ENCODE results near the gene CLSTN2.

CLSTN2 gene

GRCh38 chr3:140303875-140304274, 368.9 kb downstream of the CLSTN2 start:
- no peaks in the 10 kb centered on the region for H3K4me1 ChIP-seq (ENCODE audit: control insufficient read depth, insufficient read depth, low read length, poor library complexity, severe bottlenecking)
- H3K27me3 ChIP-seq (replicated peaks; ENCODE audit: control insufficient read depth, insufficient read depth, low read length, poor library complexity, severe bottlenecking): no peaks in the 10 kb centered on the region
- no peaks in the 10 kb centered on the region for H3K9me3 ChIP-seq (ENCODE audit: control insufficient read depth, low read length)

GRCh38 chr3:140308535-140308934, 373.6 kb downstream of the CLSTN2 start:
- no peaks in the 10 kb centered on the region for H3K27me3 ChIP-seq (replicated peaks; ENCODE audit: control insufficient read depth, insufficient read depth, low read length, poor library complexity, severe bottlenecking)
- H3K9me3 ChIP-seq (ENCODE audit: control insufficient read depth, low read length): no peaks in the 10 kb centered on the region
- no peak for DNase-seq
- no peaks in the 10 kb centered on the region for H3K36me3 ChIP-seq (ENCODE audit: control insufficient read depth, insufficient read depth, low read length)
- H3K27ac ChIP-seq (ENCODE audit: insufficient read depth, low read length, poor library complexity, severe bottlenecking): no peak overlapping the region
- no peaks in the 10 kb centered on the region for H3K4me1 ChIP-seq (ENCODE audit: control insufficient read depth, insufficient read depth, low read length, poor library complexity, severe bottlenecking)
- no peak overlapping the region for H3K4me3 ChIP-seq (ENCODE audit: insufficient read depth, low read depth, low read length, poor library complexity, severe bottlenecking)

More at GRCh38 chr3:140303875-140304274, 368.9 kb downstream of the CLSTN2 start:
- no peak for DNase-seq
- H3K36me3 ChIP-seq (ENCODE audit: control insufficient read depth, insufficient read depth, low read length): no peaks in the 10 kb centered on the region
- H3K4me3 ChIP-seq (ENCODE audit: insufficient read depth, low read depth, low read length, poor library complexity, severe bottlenecking): no peak overlapping the region
- H3K27ac ChIP-seq (ENCODE audit: insufficient read depth, low read length, poor library complexity, severe bottlenecking): no peak overlapping the region

GRCh38 chr3:140311428-140311827, 376.4 kb downstream of the CLSTN2 start:
- Histone ChIP-seq H3K9me3 (ENCODE audit: control insufficient read depth, low read length) (no peaks in the 10 kb centered on the region), H3K27ac (ENCODE audit: insufficient read depth, low read length, poor library complexity, severe bottlenecking) (no peak overlapping the region), H3K36me3 (ENCODE audit: control insufficient read depth, insufficient read depth, low read length) (no peaks in the 10 kb centered on the region), H3K27me3 (replicated peaks; ENCODE audit: control insufficient read depth, insufficient read depth, low read length, poor library complexity, severe bottlenecking) (peaks cover 5% of the 10 kb centered on the region), H3K4me1 (ENCODE audit: control insufficient read depth, insufficient read depth, low read length, poor library complexity, severe bottlenecking) (no peaks in the 10 kb centered on the region), H3K4me3 (ENCODE audit: insufficient read depth, low read depth, low read length, poor library complexity, severe bottlenecking) (no peak overlapping the region)
- DNase-seq: no peak

- H3K27ac ChIP-seq (ENCODE audit: insufficient read depth, low read length, poor library complexity, severe bottlenecking): no peak overlapping the region
- no peak overlapping the region for H3K4me3 ChIP-seq (ENCODE audit: insufficient read depth, low read depth, low read length, poor library complexity, severe bottlenecking)
- H3K27me3 ChIP-seq (replicated peaks; ENCODE audit: control insufficient read depth, insufficient read depth, low read length, poor library complexity, severe bottlenecking): peaks cover 5% of the 10 kb centered on the region
- no peaks in the 10 kb centered on the region for H3K9me3 ChIP-seq (ENCODE audit: control insufficient read depth, low read length)
- no peaks in the 10 kb centered on the region for H3K36me3 ChIP-seq (ENCODE audit: control insufficient read depth, insufficient read depth, low read length)
- H3K4me1 ChIP-seq (ENCODE audit: control insufficient read depth, insufficient read depth, low read length, poor library complexity, severe bottlenecking): no peaks in the 10 kb centered on the region
- no peak for DNase-seq
Measured at GRCh38 chr3:140315955-140316354, 381.0 kb downstream of the CLSTN2 start.

- Histone ChIP-seq H3K27me3 (replicated peaks; ENCODE audit: control insufficient read depth, insufficient read depth, low read length, poor library complexity, severe bottlenecking) (peaks cover 5% of the 10 kb centered on the region), H3K4me1 (ENCODE audit: control insufficient read depth, insufficient read depth, low read length, poor library complexity, severe bottlenecking) (no peaks in the 10 kb centered on the region)
- DNase-seq: no peak
Measured at GRCh38 chr3:140316466-140316865, 381.5 kb downstream of the CLSTN2 start.

GRCh38 chr3:140316868-140317400, 381.9 kb downstream of the CLSTN2 start:
- Histone ChIP-seq H3K9me3 (ENCODE audit: control insufficient read depth, low read length) (no peaks in the 10 kb centered on the region), H3K27ac (ENCODE audit: insufficient read depth, low read length, poor library complexity, severe bottlenecking) (no peak overlapping the region), H3K4me1 (ENCODE audit: control insufficient read depth, insufficient read depth, low read length, poor library complexity, severe bottlenecking) (no peaks in the 10 kb centered on the region), H3K27me3 (replicated peaks; ENCODE audit: control insufficient read depth, insufficient read depth, low read length, poor library complexity, severe bottlenecking) (peaks cover 5% of the 10 kb centered on the region), H3K36me3 (ENCODE audit: control insufficient read depth, insufficient read depth, low read length) (no peaks in the 10 kb centered on the region), H3K4me3 (ENCODE audit: insufficient read depth, low read depth, low read length, poor library complexity, severe bottlenecking) (no peak overlapping the region)
- DNase-seq: no peak

More at GRCh38 chr3:140316466-140316865, 381.5 kb downstream of the CLSTN2 start:
- H3K27ac ChIP-seq (ENCODE audit: insufficient read depth, low read length, poor library complexity, severe bottlenecking): no peak overlapping the region
- H3K9me3 ChIP-seq (ENCODE audit: control insufficient read depth, low read length): no peaks in the 10 kb centered on the region
- no peaks in the 10 kb centered on the region for H3K36me3 ChIP-seq (ENCODE audit: control insufficient read depth, insufficient read depth, low read length)
- no peak overlapping the region for H3K4me3 ChIP-seq (ENCODE audit: insufficient read depth, low read depth, low read length, poor library complexity, severe bottlenecking)

- Histone ChIP-seq H3K27me3 (replicated peaks; ENCODE audit: control insufficient read depth, insufficient read depth, low read length, poor library complexity, severe bottlenecking) (no peaks in the 10 kb centered on the region), H3K36me3 (ENCODE audit: control insufficient read depth, insufficient read depth, low read length) (no peaks in the 10 kb centered on the region), H3K4me1 (ENCODE audit: control insufficient read depth, insufficient read depth, low read length, poor library complexity, severe bottlenecking) (no peaks in the 10 kb centered on the region), H3K4me3 (ENCODE audit: insufficient read depth, low read depth, low read length, poor library complexity, severe bottlenecking) (no peak overlapping the region), H3K27ac (ENCODE audit: insufficient read depth, low read length, poor library complexity, severe bottlenecking) (no peak overlapping the region), H3K9me3 (ENCODE audit: control insufficient read depth, low read length) (no peaks in the 10 kb centered on the region)
- no peak for DNase-seq
Measured at GRCh38 chr3:140319739-140320138, 384.8 kb downstream of the CLSTN2 start.

GRCh38 chr3:140323561-140323960, 388.6 kb downstream of the CLSTN2 start:
- Histone ChIP-seq H3K36me3 (ENCODE audit: control insufficient read depth, insufficient read depth, low read length) (no peaks in the 10 kb centered on the region), H3K27ac (ENCODE audit: insufficient read depth, low read length, poor library complexity, severe bottlenecking) (no peak overlapping the region), H3K4me1 (ENCODE audit: control insufficient read depth, insufficient read depth, low read length, poor library complexity, severe bottlenecking) (no peaks in the 10 kb centered on the region), H3K27me3 (replicated peaks; ENCODE audit: control insufficient read depth, insufficient read depth, low read length, poor library complexity, severe bottlenecking) (no peaks in the 10 kb centered on the region), H3K9me3 (ENCODE audit: control insufficient read depth, low read length) (no peaks in the 10 kb centered on the region), H3K4me3 (ENCODE audit: insufficient read depth, low read depth, low read length, poor library complexity, severe bottlenecking) (no peak overlapping the region)
- no peak for DNase-seq

GRCh38 chr3:140332131-140332530, 397.1 kb downstream of the CLSTN2 start:
- H3K27ac ChIP-seq (ENCODE audit: insufficient read depth, low read length, poor library complexity, severe bottlenecking): no peak overlapping the region
- H3K27me3 ChIP-seq (replicated peaks; ENCODE audit: control insufficient read depth, insufficient read depth, low read length, poor library complexity, severe bottlenecking): no peaks in the 10 kb centered on the region
- H3K36me3 ChIP-seq (ENCODE audit: control insufficient read depth, insufficient read depth, low read length): no peaks in the 10 kb centered on the region
- no peak overlapping the region for H3K4me3 ChIP-seq (ENCODE audit: insufficient read depth, low read depth, low read length, poor library complexity, severe bottlenecking)
- H3K9me3 ChIP-seq (ENCODE audit: control insufficient read depth, low read length): no peaks in the 10 kb centered on the region
- DNase-seq: no peak
- no peaks in the 10 kb centered on the region for H3K4me1 ChIP-seq (ENCODE audit: control insufficient read depth, insufficient read depth, low read length, poor library complexity, severe bottlenecking)

GRCh38 chr3:140334132-140334929, 399.3 kb downstream of the CLSTN2 start:
- no peaks in the 10 kb centered on the region for H3K9me3 ChIP-seq (ENCODE audit: control insufficient read depth, low read length)
- no peaks in the 10 kb centered on the region for H3K27me3 ChIP-seq (replicated peaks; ENCODE audit: control insufficient read depth, insufficient read depth, low read length, poor library complexity, severe bottlenecking)
- H3K4me1 ChIP-seq (ENCODE audit: control insufficient read depth, insufficient read depth, low read length, poor library complexity, severe bottlenecking): no peaks in the 10 kb centered on the region
- H3K4me3 ChIP-seq (ENCODE audit: insufficient read depth, low read depth, low read length, poor library complexity, severe bottlenecking): no peak overlapping the region
- H3K27ac ChIP-seq (ENCODE audit: insufficient read depth, low read length, poor library complexity, severe bottlenecking): no peak overlapping the region
- no peak for DNase-seq
- H3K36me3 ChIP-seq (ENCODE audit: control insufficient read depth, insufficient read depth, low read length): no peaks in the 10 kb centered on the region
